ENCODE measurements around the gene TJP1.

- TF ChIP-seq REST (tag by site-specific recombination; IDR thresholded peaks at IDR 0.05) (no peak), ELK4 (IDR thresholded peaks at IDR 0.05; ENCODE audit: borderline replicate concordance, low read depth, low read length) (no peak), CTCF (tag by site-specific recombination; IDR thresholded peaks at IDR 0.05) (no peak), GLI2 (tag by site-specific recombination; IDR thresholded peaks at IDR 0.05; ENCODE audit: borderline replicate concordance, low read depth) (no peak), SP3 (tag by site-specific recombination; IDR thresholded peaks at IDR 0.05) (no peak), YY1 (tag by site-specific recombination; IDR thresholded peaks at IDR 0.05) (no peak)
These were observed 37.9 kb downstream of the TJP1 start for GRCh38 chr15:29784413-29784812.
